ENCODE results near the gene SLC7A1.

Gene SLC7A1

GRCh38 chr13:29473166-29473565 lies 122.3 kb downstream of the SLC7A1 start:
- no peak for DNase-seq
- Histone ChIP-seq H3K4me2 (ENCODE audit: low read length) (no peak overlapping the region), H4K8ac (ENCODE audit: low read depth, low read length) (no peak overlapping the region), H3K27me3 (ENCODE audit: insufficient read depth, low read length) (no peaks in the 10 kb centered on the region), H3K18ac (ENCODE audit: low read length) (no peak overlapping the region), H3K4me3 (ENCODE audit: low read depth, low read length) (no peak overlapping the region), H4K12ac (ENCODE audit: low read depth, low read length) (no peak overlapping the region), H3K27ac (ENCODE audit: low read depth, low read length) (no peak overlapping the region), H3K36me3 (ENCODE audit: control insufficient read depth in 1 of 2, insufficient read depth in 2 of 2, low read length in 2 of 2) (no peaks in the 10 kb centered on the region), H2BK12ac (ENCODE audit: low read length) (no peak overlapping the region), H3K79me1 (ENCODE audit: low read length) (no peaks in the 10 kb centered on the region), H2BK5ac (ENCODE audit: low read depth, low read length, poor library complexity) (no peak overlapping the region), H3K9me3 (ENCODE audit: insufficient read depth, low read depth, low read length) (no peaks in the 10 kb centered on the region), H3K14ac (ENCODE audit: low read length) (no peak overlapping the region), H3K23ac (ENCODE audit: low read length) (no peak overlapping the region), H3K4ac (ENCODE audit: low read depth, low read length) (no peak overlapping the region), H2AK5ac (ENCODE audit: low read length) (no peak overlapping the region), H3K9ac (ENCODE audit: low read length) (no peak overlapping the region), H3K79me2 (ENCODE audit: control insufficient read depth, insufficient read depth, low read length, poor library complexity) (no peaks in the 10 kb centered on the region), H2AFZ (ENCODE audit: insufficient read depth, low read length, poor library complexity) (no peak overlapping the region), H3K4me1 (ENCODE audit: control insufficient read depth in 1 of 2, insufficient read depth in 2 of 2, low read length in 2 of 2) (no peaks in the 10 kb centered on the region), H4K91ac (ENCODE audit: low read depth, low read length) (no peak overlapping the region), H2BK120ac (ENCODE audit: insufficient read depth, low read length, poor library complexity) (no peak overlapping the region)
- WGBS (ENCODE audit: extremely low coverage, insufficient coverage, insufficient read length) = no CpG with 5 or more reads among the region's 4 CpGs

- no peak overlapping the region for H3K4me3 ChIP-seq (ENCODE audit: low read depth, low read length)
- H3K79me2 ChIP-seq (ENCODE audit: control insufficient read depth, insufficient read depth, low read length, poor library complexity) = no peaks in the 10 kb centered on the region
- H2BK5ac ChIP-seq (ENCODE audit: low read depth, low read length, poor library complexity) = no peak overlapping the region
- no peak overlapping the region for H2BK120ac ChIP-seq (ENCODE audit: insufficient read depth, low read length, poor library complexity)
- no peak overlapping the region for H2AK5ac ChIP-seq (ENCODE audit: low read length)
- H4K8ac ChIP-seq (ENCODE audit: low read depth, low read length) = no peak overlapping the region
- H3K4ac ChIP-seq (ENCODE audit: low read depth, low read length) = no peak overlapping the region
- WGBS (ENCODE audit: extremely low coverage, insufficient coverage, insufficient read length) = no CpG with 5 or more reads among the region's 6 CpGs
- H3K23ac ChIP-seq (ENCODE audit: low read length) = no peak overlapping the region
- no peak overlapping the region for H4K12ac ChIP-seq (ENCODE audit: low read depth, low read length)
- H3K9me3 ChIP-seq (ENCODE audit: insufficient read depth, low read depth, low read length) = no peaks in the 10 kb centered on the region
- H2AFZ ChIP-seq (ENCODE audit: insufficient read depth, low read length, poor library complexity) = no peak overlapping the region
- no peaks in the 10 kb centered on the region for H3K4me1 ChIP-seq (ENCODE audit: control insufficient read depth in 1 of 2, insufficient read depth in 2 of 2, low read length in 2 of 2)
- H3K4me2 ChIP-seq (ENCODE audit: low read length) = no peak overlapping the region
- DNase-seq = peak; percentile 43 to 82
- H4K91ac ChIP-seq (ENCODE audit: low read depth, low read length) = no peak overlapping the region
- no peaks in the 10 kb centered on the region for H3K27me3 ChIP-seq (ENCODE audit: insufficient read depth, low read length)
- no peak overlapping the region for H3K18ac ChIP-seq (ENCODE audit: low read length)
- no peak overlapping the region for H3K14ac ChIP-seq (ENCODE audit: low read length)
- H3K9ac ChIP-seq (ENCODE audit: low read length) = no peak overlapping the region
- no peaks in the 10 kb centered on the region for H3K36me3 ChIP-seq (ENCODE audit: control insufficient read depth in 1 of 2, insufficient read depth in 2 of 2, low read length in 2 of 2)
- H3K79me1 ChIP-seq (ENCODE audit: low read length) = no peaks in the 10 kb centered on the region
- no peak overlapping the region for H3K27ac ChIP-seq (ENCODE audit: low read depth, low read length)
- no peak overlapping the region for H2BK12ac ChIP-seq (ENCODE audit: low read length)
These were observed 123.0 kb downstream of the SLC7A1 start for GRCh38 chr13:29472332-29472961.

- Histone ChIP-seq H3K18ac (ENCODE audit: low read length) (no peak overlapping the region), H3K4me3 (ENCODE audit: low read depth, low read length) (no peak overlapping the region), H2AFZ (ENCODE audit: insufficient read depth, low read length, poor library complexity) (no peak overlapping the region), H2BK120ac (ENCODE audit: insufficient read depth, low read length, poor library complexity) (no peak overlapping the region), H3K9me3 (ENCODE audit: insufficient read depth, low read depth, low read length) (no peaks in the 10 kb centered on the region), H3K27ac (ENCODE audit: low read depth, low read length) (no peak overlapping the region), H4K91ac (ENCODE audit: low read depth, low read length) (no peak overlapping the region), H4K8ac (ENCODE audit: low read depth, low read length) (no peak overlapping the region), H3K14ac (ENCODE audit: low read length) (no peak overlapping the region), H2BK12ac (ENCODE audit: low read length) (no peak overlapping the region), H3K23ac (ENCODE audit: low read length) (no peak overlapping the region), H3K79me2 (ENCODE audit: control insufficient read depth, insufficient read depth, low read length, poor library complexity) (no peaks in the 10 kb centered on the region), H3K4ac (ENCODE audit: low read depth, low read length) (no peak overlapping the region), H3K9ac (ENCODE audit: low read length) (peak overlapping the region; percentile 56), H3K4me2 (ENCODE audit: low read length) (no peak overlapping the region), H3K27me3 (ENCODE audit: insufficient read depth, low read length) (no peaks in the 10 kb centered on the region), H2BK5ac (ENCODE audit: low read depth, low read length, poor library complexity) (no peak overlapping the region), H3K36me3 (ENCODE audit: control insufficient read depth in 1 of 2, insufficient read depth in 2 of 2, low read length in 2 of 2) (no peaks in the 10 kb centered on the region), H3K79me1 (ENCODE audit: low read length) (no peaks in the 10 kb centered on the region), H2AK5ac (ENCODE audit: low read length) (no peak overlapping the region), H4K12ac (ENCODE audit: low read depth, low read length) (no peak overlapping the region), H3K4me1 (ENCODE audit: control insufficient read depth in 1 of 2, insufficient read depth in 2 of 2, low read length in 2 of 2) (no peaks in the 10 kb centered on the region)
- WGBS (ENCODE audit: extremely low coverage, insufficient coverage, insufficient read length) = no CpG with 5 or more reads among the region's 9 CpGs
- DNase-seq = no peak
These were observed 123.9 kb downstream of the SLC7A1 start for GRCh38 chr13:29471551-29471950.

- H2BK12ac ChIP-seq (ENCODE audit: low read length) = no peak overlapping the region
- no peak overlapping the region for H2AK5ac ChIP-seq (ENCODE audit: low read length)
- no peak overlapping the region for H3K4me3 ChIP-seq (ENCODE audit: low read depth, low read length)
- no peak overlapping the region for H3K23ac ChIP-seq (ENCODE audit: low read length)
- no peaks in the 10 kb centered on the region for H3K79me1 ChIP-seq (ENCODE audit: low read length)
- no peaks in the 10 kb centered on the region for H3K27me3 ChIP-seq (ENCODE audit: insufficient read depth, low read length)
- H3K9me3 ChIP-seq (ENCODE audit: insufficient read depth, low read depth, low read length) = peaks cover 2% of the 10 kb centered on the region
- no peak overlapping the region for H3K4ac ChIP-seq (ENCODE audit: low read depth, low read length)
- no peaks in the 10 kb centered on the region for H3K79me2 ChIP-seq (ENCODE audit: control insufficient read depth, insufficient read depth, low read length, poor library complexity)
- no peak for DNase-seq
- H4K91ac ChIP-seq (ENCODE audit: low read depth, low read length) = no peak overlapping the region
- H3K36me3 ChIP-seq (ENCODE audit: control insufficient read depth in 1 of 2, insufficient read depth in 2 of 2, low read length in 2 of 2) = no peaks in the 10 kb centered on the region
- no peak overlapping the region for H4K12ac ChIP-seq (ENCODE audit: low read depth, low read length)
- no peak overlapping the region for H3K14ac ChIP-seq (ENCODE audit: low read length)
- no peak overlapping the region for H2BK5ac ChIP-seq (ENCODE audit: low read depth, low read length, poor library complexity)
- no peak overlapping the region for H4K8ac ChIP-seq (ENCODE audit: low read depth, low read length)
- H2AFZ ChIP-seq (ENCODE audit: insufficient read depth, low read length, poor library complexity) = no peak overlapping the region
- no peak overlapping the region for H3K27ac ChIP-seq (ENCODE audit: low read depth, low read length)
- no peak overlapping the region for H2BK120ac ChIP-seq (ENCODE audit: insufficient read depth, low read length, poor library complexity)
- no peak overlapping the region for H3K9ac ChIP-seq (ENCODE audit: low read length)
- peaks cover 2 to 11% of the 10 kb centered on the region in 2 experiments for H3K4me1 ChIP-seq (ENCODE audit: control insufficient read depth in 1 of 2, insufficient read depth in 2 of 2, low read length in 2 of 2)
- no peak overlapping the region for H3K18ac ChIP-seq (ENCODE audit: low read length)
- WGBS (ENCODE audit: extremely low coverage, insufficient coverage, insufficient read length) = no CpG with 5 or more reads among the region's 6 CpGs
- no peak overlapping the region for H3K4me2 ChIP-seq (ENCODE audit: low read length)
These were observed 129.7 kb downstream of the SLC7A1 start for GRCh38 chr13:29465741-29466293.

Measured in trophoblast cell (in vitro differentiated cells and primary cell).